ENCODE data around the gene P4HA2.

The P4HA2 gene

DNA sequence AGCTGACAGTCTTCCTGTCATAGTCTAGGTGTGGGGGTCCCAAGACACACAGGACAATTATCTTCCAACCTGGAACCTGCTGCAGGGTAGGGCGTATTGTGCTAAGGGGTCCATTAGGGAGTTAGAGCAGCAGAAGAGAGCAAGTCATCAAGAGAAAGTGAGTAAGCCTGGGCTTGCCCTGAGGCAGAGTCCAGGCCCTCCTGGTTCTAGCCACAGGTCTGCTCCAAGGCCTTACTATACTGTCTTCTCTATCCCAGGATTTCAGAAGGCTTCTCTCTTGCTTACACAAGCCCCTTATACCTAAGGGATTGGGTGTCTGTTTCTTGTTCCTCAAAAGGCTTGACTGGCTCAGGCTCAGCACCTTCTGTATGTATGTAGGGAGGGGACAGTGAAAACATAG is 7.7 kb downstream of the P4HA2 start:
- no peak overlapping the region for H3K4me3 ChIP-seq
- TF ChIP-seq, protein P1, sequence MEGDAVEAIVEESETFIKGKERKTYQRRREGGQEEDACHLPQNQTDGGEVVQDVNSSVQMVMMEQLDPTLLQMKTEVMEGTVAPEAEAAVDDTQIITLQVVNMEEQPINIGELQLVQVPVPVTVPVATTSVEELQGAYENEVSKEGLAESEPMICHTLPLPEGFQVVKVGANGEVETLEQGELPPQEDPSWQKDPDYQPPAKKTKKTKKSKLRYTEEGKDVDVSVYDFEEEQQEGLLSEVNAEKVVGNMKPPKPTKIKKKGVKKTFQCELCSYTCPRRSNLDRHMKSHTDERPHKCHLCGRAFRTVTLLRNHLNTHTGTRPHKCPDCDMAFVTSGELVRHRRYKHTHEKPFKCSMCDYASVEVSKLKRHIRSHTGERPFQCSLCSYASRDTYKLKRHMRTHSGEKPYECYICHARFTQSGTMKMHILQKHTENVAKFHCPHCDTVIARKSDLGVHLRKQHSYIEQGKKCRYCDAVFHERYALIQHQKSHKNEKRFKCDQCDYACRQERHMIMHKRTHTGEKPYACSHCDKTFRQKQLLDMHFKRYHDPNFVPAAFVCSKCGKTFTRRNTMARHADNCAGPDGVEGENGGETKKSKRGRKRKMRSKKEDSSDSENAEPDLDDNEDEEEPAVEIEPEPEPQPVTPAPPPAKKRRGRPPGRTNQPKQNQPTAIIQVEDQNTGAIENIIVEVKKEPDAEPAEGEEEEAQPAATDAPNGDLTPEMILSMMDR (IDR thresholded peaks at IDR 0.05): no peak
- peaks cover 5 to 18% (median 9%) of the 10 kb centered on the region in 3 donors for H3K36me3 ChIP-seq
- DNase-seq: no peak
- H3K9me3 ChIP-seq: no peaks in the 10 kb centered on the region
- peaks cover 2 to 68% (median 52%) of the 10 kb centered on the region in 4 donors for H3K4me1 ChIP-seq
- peak overlapping the region; percentile 64 to 95 for H3K27ac ChIP-seq
- no peaks in the 10 kb centered on the region for H3K27me3 ChIP-seq
- intact Hi-C loops (cut with DNase I; ENCODE audit: low total_unique reads): no loop called here

DNA sequence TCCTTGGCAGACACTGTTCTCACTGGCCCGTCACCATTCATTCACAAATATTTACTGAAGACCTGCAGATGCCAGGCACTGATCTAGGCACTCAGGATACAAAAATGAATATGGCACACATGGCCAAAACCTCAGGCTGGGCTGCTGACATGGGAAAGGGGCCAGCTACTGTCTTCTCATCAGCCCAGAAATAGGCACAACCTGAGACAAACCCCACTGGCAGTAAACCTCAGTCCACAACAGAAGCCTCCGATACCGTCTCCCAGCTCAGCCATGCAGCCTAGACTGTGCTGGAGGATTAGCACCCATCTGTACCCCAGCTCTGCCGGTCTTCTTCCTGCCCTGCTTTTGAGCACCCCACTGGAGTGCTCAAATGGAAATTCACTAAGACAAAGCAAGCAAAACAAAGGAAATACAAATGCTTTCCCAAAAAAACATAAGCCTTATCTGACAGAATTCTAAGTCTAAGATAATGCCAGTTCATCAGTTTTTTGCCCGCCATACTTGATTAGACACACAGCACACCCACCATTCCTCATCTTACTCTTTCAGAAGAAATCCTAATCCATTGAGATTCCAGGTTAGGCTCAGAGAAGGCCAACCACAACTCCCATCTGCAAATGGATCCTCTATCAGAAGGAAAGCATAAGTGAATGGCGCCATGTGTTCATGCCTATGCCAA is 8.2 kb downstream of the P4HA2 start:
- Histone ChIP-seq H3K4me3 (no peak overlapping the region), H3K27ac (peak overlapping the region; percentile 64 to 95), H3K4me1 (peaks cover 7 to 68% (median 52%) of the 10 kb centered on the region in 4 donors), H3K9me3 (no peaks in the 10 kb centered on the region), H3K27me3 (no peaks in the 10 kb centered on the region), H3K36me3 (peaks cover 5 to 18% (median 9%) of the 10 kb centered on the region in 3 donors)
- intact Hi-C loops (cut with DNase I; ENCODE audit: low total_unique reads): no loop called here
- no peak for DNase-seq
- TF ChIP-seq, protein P1 (IDR thresholded peaks at IDR 0.05): no peak

DNA sequence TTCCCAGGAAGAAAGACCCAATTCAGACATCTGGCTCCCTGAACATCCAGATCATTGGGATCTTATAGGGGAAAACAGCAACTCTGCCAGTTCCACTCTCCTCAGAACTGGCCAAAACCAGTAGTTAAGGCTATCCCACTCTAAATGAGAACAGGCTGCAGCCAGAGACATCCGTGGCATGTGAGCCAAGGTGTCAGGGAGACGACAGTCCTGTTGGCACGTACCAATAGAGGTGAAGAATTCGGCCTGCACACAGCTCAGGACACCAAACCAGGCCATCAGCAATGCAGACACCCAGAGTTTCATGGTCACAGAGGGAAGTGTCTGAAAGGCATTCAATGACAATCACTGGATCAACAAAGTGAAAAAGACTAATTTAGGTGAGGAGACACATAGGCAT is 9.3 kb downstream of the P4HA2 start:
- Histone ChIP-seq H3K9me3 (no peaks in the 10 kb centered on the region), H3K4me3 (no peak overlapping the region), H3K36me3 (peaks cover 11 to 29% (median 15%) of the 10 kb centered on the region in 3 donors), H3K27ac (peak overlapping the region in 1 of 2 donors; percentile 95), H3K4me1 (peaks cover 7 to 59% (median 48%) of the 10 kb centered on the region in 4 donors), H3K27me3 (no peaks in the 10 kb centered on the region)
- intact Hi-C loops (cut with DNase I; ENCODE audit: low total_unique reads): no loop called here
- TF ChIP-seq, protein P1 (IDR thresholded peaks at IDR 0.05): no peak
- DNase-seq: no peak

DNA sequence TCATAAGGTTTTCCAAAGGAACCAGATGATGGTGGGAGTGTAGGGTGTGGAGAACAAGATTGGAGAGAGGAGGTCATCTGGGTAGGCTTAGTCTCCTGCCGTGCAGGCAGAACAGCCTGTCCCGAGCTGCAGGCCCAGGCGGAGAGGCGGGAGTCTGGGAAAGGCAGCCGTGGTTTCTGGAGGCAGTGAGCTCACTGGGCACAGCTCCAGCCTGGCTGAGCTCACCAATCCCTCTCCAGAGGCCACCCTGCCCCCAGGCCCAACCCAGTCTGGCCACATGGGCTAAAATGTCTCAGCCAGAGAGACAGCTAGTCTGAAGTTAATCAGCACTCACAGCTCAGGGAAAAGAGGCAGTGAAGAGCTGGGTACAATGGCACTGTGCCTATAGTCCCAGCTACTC is 12.3 kb downstream of the P4HA2 start:
- no peak overlapping the region for H3K4me3 ChIP-seq
- peak; percentile 97 to 99 for DNase-seq
- no peaks in the 10 kb centered on the region for H3K27me3 ChIP-seq
- peaks cover 7 to 44% (median 27%) of the 10 kb centered on the region in 4 donors for H3K4me1 ChIP-seq
- peak overlapping the region; percentile 92 to 95 for H3K27ac ChIP-seq
- intact Hi-C loops (cut with DNase I; ENCODE audit: low total_unique reads): no loop called here
- H3K36me3 ChIP-seq: peaks cover 19 to 59% (median 27%) of the 10 kb centered on the region in 3 donors
- H3K9me3 ChIP-seq: no peaks in the 10 kb centered on the region
- TF ChIP-seq, protein P1 (IDR thresholded peaks at IDR 0.05): peak in 1 of 2 experiments; percentile 5

GRCh38 chr5:132214491-132214890 is 13.2 kb downstream of the P4HA2 start:
- Histone ChIP-seq H3K27ac (peak overlapping the region; percentile 92 to 95), H3K4me3 (no peak overlapping the region), H3K4me1 (peaks cover 7 to 36% (median 22%) of the 10 kb centered on the region in 4 donors), H3K27me3 (no peaks in the 10 kb centered on the region), H3K9me3 (no peaks in the 10 kb centered on the region), H3K36me3 (peaks cover 19 to 67% (median 33%) of the 10 kb centered on the region in 3 donors)
- TF ChIP-seq, protein P1 (IDR thresholded peaks at IDR 0.05): no peak
- intact Hi-C loops (cut with DNase I; ENCODE audit: low total_unique reads): no loop called here
- no peak for DNase-seq
